ENCODE data around the gene NHERF1.

The NHERF1 gene

GRCh38 chr17:74732042-74732867 is 16.2 kb upstream of the NHERF1 start:
- no peak for DNase-seq

- no peak for DNase-seq
These were observed 14.9 kb upstream of the NHERF1 start for GRCh38 chr17:74733365-74734122.

GRCh38 chr17:74734256-74734655 is 14.2 kb upstream of the NHERF1 start:
- DNase-seq: no peak

GRCh38 chr17:74736513-74737298 is 11.7 kb upstream of the NHERF1 start, which contains the start of gene RAB37:
RAB37 (plus strand) TSS chr17:74737256; CDS start chr17:74737273, 17 bp downstream.
- peak; percentile 62 to 64 for DNase-seq

- DNase-seq: peak; percentile 55 to 67
These were observed 11.0 kb upstream of the NHERF1 start for GRCh38 chr17:74737299-74738050.

- DNase-seq: peak in 1 of 2 donors; percentile 40
These were observed 10.1 kb upstream of the NHERF1 start for GRCh38 chr17:74738051-74738996.

- no peak for DNase-seq
These were observed 9.1 kb upstream of the NHERF1 start for GRCh38 chr17:74739227-74739831.

- peak; percentile 29 to 48 for DNase-seq
These were observed 8.3 kb upstream of the NHERF1 start for GRCh38 chr17:74740173-74740572.

GRCh38 chr17:74740641-74741387 is 7.6 kb upstream of the NHERF1 start:
- DNase-seq: no peak

GRCh38 chr17:74742153-74742515 is 6.3 kb upstream of the NHERF1 start:
- peak; percentile 36 to 43 for DNase-seq

GRCh38 chr17:74742978-74743545 is 5.4 kb upstream of the NHERF1 start:
- no peak for DNase-seq

- DNase-seq: no peak
These were observed 4.7 kb upstream of the NHERF1 start for GRCh38 chr17:74743755-74744154.

GRCh38 chr17:74744349-74744713 is 4.1 kb upstream of the NHERF1 start:
- DNase-seq: no peak

GRCh38 chr17:74744714-74745547 is 3.5 kb upstream of the NHERF1 start:
- peak; percentile 75 to 79 for DNase-seq

- DNase-seq: no peak
These were observed 2.8 kb upstream of the NHERF1 start for GRCh38 chr17:74745548-74746177.

- no peak for DNase-seq
These were observed 2.1 kb upstream of the NHERF1 start for GRCh38 chr17:74746376-74746775.

GRCh38 chr17:74746922-74747321 is 1.5 kb upstream of the NHERF1 start:
- peak; percentile 72 to 78 for DNase-seq

GRCh38 chr17:74748279-74748528 is 224 bp upstream of the NHERF1 start:
- DNase-seq: no peak
